PC-3 (cell line): ENCODE results near the gene HS3ST4. TPM values are rescaled to one million over a fixed set of nuclear protein-coding genes. Genes with fewer than 3 reads are reported as not detected.

Experiments
- ATAC-seq: fragments of 200-7000 bp; cut with Tn5 transposase; 2 replicates; pipeline ENCODE4 v1.9.1; 2020; ENCODE audit warnings: mild to moderate bottlenecking, moderate library complexity
- BruUV-seq: library from RNA; stranded (reverse); fragments of 400-500 nt; replicated peaks from 2 replicates; lab custom pipeline; 2021; lab: Mats Ljungman, UMichigan
- CTCF ChIA-PET: fragments of 300-600 bp; sonication (Branson Sonifier 250); formaldehyde crosslinking; loops from one replicate; lab custom pipeline; 2022; ENCODE audit warnings: antibody characterized with exemption; lab: Charles Lee
- POLR2A ChIA-PET: fragments of 300-600 bp; sonication (Branson Sonifier 250); formaldehyde crosslinking; loops from one replicate; lab custom pipeline; 2022; ENCODE audit warnings: antibody characterized with exemption; ENCODE audit not compliant: unreplicated experiment; lab: Charles Lee
- DNase-seq: peaks from one replicate; pipeline ENCODE4 v3.0.0-alpha.2; 2015
- H2AFZ ChIP-seq: fragments of 300-600 bp; sonication (generic); 2 replicates; pipeline ENCODE4 v1.6.0; 2016; ENCODE audit warnings: antibody characterized with exemption, low read length
- H3F3A ChIP-seq: fragments of 300-600 bp; sonication (generic); one replicate; pipeline ENCODE4 v1.6.0; 2017; ENCODE audit warnings: antibody characterized with exemption, low read length, control low read depth, mild to moderate bottlenecking; ENCODE audit not compliant: unreplicated experiment
- H3K27ac ChIP-seq: fragments of 300-600 bp; sonication (generic); 2 replicates; pipeline ENCODE4 v1.5.1; 2016; ENCODE audit warnings: mild to moderate bottlenecking, low read length
- H3K27me3 ChIP-seq: fragments of 300-600 bp; sonication (generic); 2 replicates; pipeline ENCODE4 v1.6.1; 2016; ENCODE audit warnings: low read length, mixed read lengths
- H3K36me3 ChIP-seq: fragments of 300-600 bp; sonication (generic); 2 replicates; pipeline ENCODE4 v1.6.1; 2016; ENCODE audit warnings: low read depth, mixed run types, low read length, mixed read lengths
- H3K4me1 ChIP-seq: fragments of 300-600 bp; sonication (generic); 2 replicates; pipeline ENCODE4 v1.5.1; 2016; ENCODE audit warnings: low read length; ENCODE audit not compliant: insufficient read depth
- H3K4me2 ChIP-seq: fragments of 300-600 bp; sonication (generic); 2 replicates; pipeline ENCODE4 v1.6.0; 2016; ENCODE audit warnings: low read length
- H3K4me3 ChIP-seq: fragments of 300-600 bp; sonication (generic); 2 replicates; pipeline ENCODE4 v1.5.1; 2016; ENCODE audit warnings: mild to moderate bottlenecking, low read length, mixed read lengths
- H3K79me2 ChIP-seq: fragments of 300-600 bp; sonication (generic); 2 replicates; pipeline ENCODE4 v1.6.1; 2017; ENCODE audit warnings: low read length, mixed read lengths
- H3K9ac ChIP-seq: fragments of 300-600 bp; sonication (generic); 2 replicates; pipeline ENCODE4 v1.6.0; 2016; ENCODE audit warnings: mild to moderate bottlenecking, low read length
- H3K9me2 ChIP-seq: fragments of 300-600 bp; sonication (generic); replicated peaks from 2 replicates; pipeline ENCODE4 v1.6.1; 2016; ENCODE audit warnings: mixed run types, low read length, mixed read lengths
- H3K9me3 ChIP-seq: fragments of 300-600 bp; sonication (generic); 2 replicates; pipeline ENCODE4 v1.6.1; 2016; ENCODE audit warnings: low read length, mixed read lengths
- H4K20me1 ChIP-seq: fragments of 300-600 bp; sonication (generic); 2 replicates; pipeline ENCODE4 v1.6.1; 2016; ENCODE audit warnings: low read length, mixed read lengths
- CTCF ChIP-seq: fragments of 300-600 bp; sonication (generic); conservative IDR thresholded peaks from 2 replicates; pipeline ENCODE4 v1.5.1; 2017; ENCODE audit warnings: antibody characterized with exemption, low read depth, mild to moderate bottlenecking, low read length
- EZH2 ChIP-seq: fragments of 300-600 bp; sonication (generic); IDR thresholded peaks from one replicate; pipeline ENCODE4 v1.6.1; 2017; ENCODE audit warnings: antibody characterized with exemption, mild to moderate bottlenecking, low read length; ENCODE audit not compliant: unreplicated experiment
- EZH2phosphoT487 ChIP-seq: fragments of 300-600 bp; sonication (generic); IDR thresholded peaks from 2 replicates; pipeline ENCODE4 v1.6.1; 2018; ENCODE audit warnings: mild to moderate bottlenecking, antibody characterized with exemption, low read length, borderline replicate concordance
- intact Hi-C: fragments of 100-400 bp; cut with micrococcal nuclease; formaldehyde crosslinking; loops from 2 replicates; pipeline ENCODE4 v1.9.0; 2023
- total RNA-seq: library from RNA; depleted of rRNA; stranded (reverse); fragments of >200 nt; gene quantifications from 2 replicates; pipeline ENCODE4 v1.2.3, GENCODE V29; 2014

HS3ST4 gene
- total RNA-seq, 1 experiment from 2014 or later, result not detected

GRCh38 chr16:25747160-25747758 lies 55.5 kb downstream of the HS3ST4 start:
- ATAC-seq (no peak), DNase-seq (peak; percentile 2)
- TF ChIP-seq CTCF (no peak), EZH2phosphoT487 (no peak), EZH2 (no peak)
- Histone ChIP-seq H3K4me1 (no peaks in the 10 kb centered on the region), H3F3A (no peaks in the 10 kb centered on the region), H3K9ac (no peak overlapping the region), H4K20me1 (no peaks in the 10 kb centered on the region), H3K79me2 (no peaks in the 10 kb centered on the region), H3K4me2 (no peak overlapping the region), H3K4me3 (no peak overlapping the region), H3K36me3 (no peaks in the 10 kb centered on the region), H3K27me3 (no peaks in the 10 kb centered on the region), H3K9me2 (no peaks in the 10 kb centered on the region), H2AFZ (no peak overlapping the region), H3K9me3 (no peaks in the 10 kb centered on the region), H3K27ac (no peak overlapping the region)
- intact Hi-C loops, result no loop called here
- ChIA-PET POLR2A (no interaction called here), CTCF (no interaction called here)
- BruUV-seq, result no TSS peak

- Histone ChIP-seq H4K20me1 (no peaks in the 10 kb centered on the region), H3K4me1 (no peaks in the 10 kb centered on the region), H3K4me2 (no peak overlapping the region), H3K9me2 (no peaks in the 10 kb centered on the region), H3K9me3 (no peaks in the 10 kb centered on the region), H2AFZ (no peak overlapping the region), H3K4me3 (no peak overlapping the region), H3K9ac (no peak overlapping the region), H3K79me2 (no peaks in the 10 kb centered on the region), H3F3A (no peaks in the 10 kb centered on the region), H3K27ac (no peak overlapping the region), H3K36me3 (no peaks in the 10 kb centered on the region), H3K27me3 (no peaks in the 10 kb centered on the region)
- ChIA-PET CTCF (no interaction called here), POLR2A (no interaction called here)
- BruUV-seq, result no TSS peak
- no peak for ATAC-seq
- DNase-seq, result no peak
- no peak for TF ChIP-seq EZH2phosphoT487
- TF ChIP-seq EZH2, result no peak
- no peak for TF ChIP-seq CTCF
- intact Hi-C loops, result no loop called here
Observed at GRCh38 chr16:25748092-25748654, 56.4 kb downstream of the HS3ST4 start.

GRCh38 chr16:25750488-25751216 lies 58.9 kb downstream of the HS3ST4 start:
- no peaks in the 10 kb centered on the region for H4K20me1 ChIP-seq
- H3K27ac ChIP-seq, result no peak overlapping the region
- TF ChIP-seq EZH2 (no peak), EZH2phosphoT487 (no peak), CTCF (no peak)
- POLR2A ChIA-PET, result no interaction called here
- H3F3A ChIP-seq, result no peaks in the 10 kb centered on the region
- no TSS peak for BruUV-seq
- H3K4me2 ChIP-seq, result no peak overlapping the region
- intact Hi-C loops, result no loop called here
- H3K36me3 ChIP-seq, result no peaks in the 10 kb centered on the region
- CTCF ChIA-PET, result no interaction called here
- no peaks in the 10 kb centered on the region for H3K27me3 ChIP-seq
- no peak overlapping the region for H2AFZ ChIP-seq
- no peaks in the 10 kb centered on the region for H3K9me2 ChIP-seq
- DNase-seq (no peak), ATAC-seq (no peak)
- no peak overlapping the region for H3K9ac ChIP-seq
- no peaks in the 10 kb centered on the region for H3K4me1 ChIP-seq
- no peaks in the 10 kb centered on the region for H3K9me3 ChIP-seq
- no peaks in the 10 kb centered on the region for H3K79me2 ChIP-seq
- H3K4me3 ChIP-seq, result no peak overlapping the region
